B cell (primary cell): ENCODE results near the gene PXDC1.

Experiments
- CTCF ChIP-seq: fragments of 200-600 bp; IDR thresholded peaks from one replicate; pipeline ENCODE4 v1.8.0; 2022; ENCODE audit warnings: antibody characterized with exemption, mild to moderate bottlenecking
- EZH2 ChIP-seq: IDR thresholded peaks from 2 replicates; pipeline ENCODE4 v1.6.1; 2012; ENCODE audit warnings: borderline replicate concordance, low read depth, mild to moderate bottlenecking, moderate library complexity, low read length; ENCODE audit not compliant: insufficient read depth, poor library complexity, severe bottlenecking

GRCh38 chr6:3727593-3728108 is 23.9 kb downstream of the PXDC1 start:
- TF ChIP-seq CTCF (no peak), EZH2 (no peak)
